ENCODE results near the gene TMEM151B.

GRCh38 chr6:44248579-44248978 lies 21.7 kb upstream of the TMEM151B start:
- no peak for TF ChIP-seq U2AF2 (optimal IDR thresholded peaks at IDR 0.05; ENCODE audit: low read depth, low read length)
- TF ChIP-seq IRF2 (CRISPR knock-in tag; IDR thresholded peaks at IDR 0.05) = no peak
- TF ChIP-seq SMAD3 (CRISPR knock-in tag; conservative IDR thresholded peaks at IDR 0.05) = no peak
- no peak for TF ChIP-seq CTCF (IDR thresholded peaks at IDR 0.05 in 2 of 3, conservative IDR thresholded peaks at IDR 0.05 in 1 of 3; ENCODE audit: insufficient read depth in 2 of 3, low read depth in 1 of 3, low read length in 3 of 3)
- TF ChIP-seq, protein P1, sequence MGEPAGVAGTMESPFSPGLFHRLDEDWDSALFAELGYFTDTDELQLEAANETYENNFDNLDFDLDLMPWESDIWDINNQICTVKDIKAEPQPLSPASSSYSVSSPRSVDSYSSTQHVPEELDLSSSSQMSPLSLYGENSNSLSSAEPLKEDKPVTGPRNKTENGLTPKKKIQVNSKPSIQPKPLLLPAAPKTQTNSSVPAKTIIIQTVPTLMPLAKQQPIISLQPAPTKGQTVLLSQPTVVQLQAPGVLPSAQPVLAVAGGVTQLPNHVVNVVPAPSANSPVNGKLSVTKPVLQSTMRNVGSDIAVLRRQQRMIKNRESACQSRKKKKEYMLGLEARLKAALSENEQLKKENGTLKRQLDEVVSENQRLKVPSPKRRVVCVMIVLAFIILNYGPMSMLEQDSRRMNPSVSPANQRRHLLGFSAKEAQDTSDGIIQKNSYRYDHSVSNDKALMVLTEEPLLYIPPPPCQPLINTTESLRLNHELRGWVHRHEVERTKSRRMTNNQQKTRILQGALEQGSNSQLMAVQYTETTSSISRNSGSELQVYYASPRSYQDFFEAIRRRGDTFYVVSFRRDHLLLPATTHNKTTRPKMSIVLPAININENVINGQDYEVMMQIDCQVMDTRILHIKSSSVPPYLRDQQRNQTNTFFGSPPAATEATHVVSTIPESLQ (CRISPR knock-in tag; IDR thresholded peaks at IDR 0.05) = no peak
- TF ChIP-seq, protein P2, sequence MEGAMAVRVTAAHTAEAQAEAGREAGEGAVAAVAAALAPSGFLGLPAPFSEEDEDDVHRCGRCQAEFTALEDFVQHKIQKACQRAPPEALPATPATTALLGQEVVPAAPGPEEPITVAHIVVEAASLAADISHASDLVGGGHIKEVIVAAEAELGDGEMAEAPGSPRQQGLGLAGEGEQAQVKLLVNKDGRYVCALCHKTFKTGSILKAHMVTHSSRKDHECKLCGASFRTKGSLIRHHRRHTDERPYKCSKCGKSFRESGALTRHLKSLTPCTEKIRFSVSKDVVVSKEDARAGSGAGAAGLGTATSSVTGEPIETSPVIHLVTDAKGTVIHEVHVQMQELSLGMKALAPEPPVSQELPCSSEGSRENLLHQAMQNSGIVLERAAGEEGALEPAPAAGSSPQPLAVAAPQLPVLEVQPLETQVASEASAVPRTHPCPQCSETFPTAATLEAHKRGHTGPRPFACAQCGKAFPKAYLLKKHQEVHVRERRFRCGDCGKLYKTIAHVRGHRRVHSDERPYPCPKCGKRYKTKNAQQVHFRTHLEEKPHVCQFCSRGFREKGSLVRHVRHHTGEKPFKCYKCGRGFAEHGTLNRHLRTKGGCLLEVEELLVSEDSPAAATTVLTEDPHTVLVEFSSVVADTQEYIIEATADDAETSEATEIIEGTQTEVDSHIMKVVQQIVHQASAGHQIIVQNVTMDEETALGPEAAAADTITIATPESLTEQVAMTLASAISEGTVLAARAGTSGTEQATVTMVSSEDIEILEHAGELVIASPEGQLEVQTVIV (CRISPR knock-in tag; IDR thresholded peaks at IDR 0.05; ENCODE audit: borderline replicate concordance) = no peak
- TF ChIP-seq SREBF1 (IDR thresholded peaks at IDR 0.05; ENCODE audit: borderline replicate concordance, low read depth, low read length) = no peak
- TF ChIP-seq USF2 (CRISPR knock-in tag; IDR thresholded peaks at IDR 0.05) = no peak
- TF ChIP-seq KLF16 (IDR thresholded peaks at IDR 0.05) = no peak
- TF ChIP-seq, protein P3, sequence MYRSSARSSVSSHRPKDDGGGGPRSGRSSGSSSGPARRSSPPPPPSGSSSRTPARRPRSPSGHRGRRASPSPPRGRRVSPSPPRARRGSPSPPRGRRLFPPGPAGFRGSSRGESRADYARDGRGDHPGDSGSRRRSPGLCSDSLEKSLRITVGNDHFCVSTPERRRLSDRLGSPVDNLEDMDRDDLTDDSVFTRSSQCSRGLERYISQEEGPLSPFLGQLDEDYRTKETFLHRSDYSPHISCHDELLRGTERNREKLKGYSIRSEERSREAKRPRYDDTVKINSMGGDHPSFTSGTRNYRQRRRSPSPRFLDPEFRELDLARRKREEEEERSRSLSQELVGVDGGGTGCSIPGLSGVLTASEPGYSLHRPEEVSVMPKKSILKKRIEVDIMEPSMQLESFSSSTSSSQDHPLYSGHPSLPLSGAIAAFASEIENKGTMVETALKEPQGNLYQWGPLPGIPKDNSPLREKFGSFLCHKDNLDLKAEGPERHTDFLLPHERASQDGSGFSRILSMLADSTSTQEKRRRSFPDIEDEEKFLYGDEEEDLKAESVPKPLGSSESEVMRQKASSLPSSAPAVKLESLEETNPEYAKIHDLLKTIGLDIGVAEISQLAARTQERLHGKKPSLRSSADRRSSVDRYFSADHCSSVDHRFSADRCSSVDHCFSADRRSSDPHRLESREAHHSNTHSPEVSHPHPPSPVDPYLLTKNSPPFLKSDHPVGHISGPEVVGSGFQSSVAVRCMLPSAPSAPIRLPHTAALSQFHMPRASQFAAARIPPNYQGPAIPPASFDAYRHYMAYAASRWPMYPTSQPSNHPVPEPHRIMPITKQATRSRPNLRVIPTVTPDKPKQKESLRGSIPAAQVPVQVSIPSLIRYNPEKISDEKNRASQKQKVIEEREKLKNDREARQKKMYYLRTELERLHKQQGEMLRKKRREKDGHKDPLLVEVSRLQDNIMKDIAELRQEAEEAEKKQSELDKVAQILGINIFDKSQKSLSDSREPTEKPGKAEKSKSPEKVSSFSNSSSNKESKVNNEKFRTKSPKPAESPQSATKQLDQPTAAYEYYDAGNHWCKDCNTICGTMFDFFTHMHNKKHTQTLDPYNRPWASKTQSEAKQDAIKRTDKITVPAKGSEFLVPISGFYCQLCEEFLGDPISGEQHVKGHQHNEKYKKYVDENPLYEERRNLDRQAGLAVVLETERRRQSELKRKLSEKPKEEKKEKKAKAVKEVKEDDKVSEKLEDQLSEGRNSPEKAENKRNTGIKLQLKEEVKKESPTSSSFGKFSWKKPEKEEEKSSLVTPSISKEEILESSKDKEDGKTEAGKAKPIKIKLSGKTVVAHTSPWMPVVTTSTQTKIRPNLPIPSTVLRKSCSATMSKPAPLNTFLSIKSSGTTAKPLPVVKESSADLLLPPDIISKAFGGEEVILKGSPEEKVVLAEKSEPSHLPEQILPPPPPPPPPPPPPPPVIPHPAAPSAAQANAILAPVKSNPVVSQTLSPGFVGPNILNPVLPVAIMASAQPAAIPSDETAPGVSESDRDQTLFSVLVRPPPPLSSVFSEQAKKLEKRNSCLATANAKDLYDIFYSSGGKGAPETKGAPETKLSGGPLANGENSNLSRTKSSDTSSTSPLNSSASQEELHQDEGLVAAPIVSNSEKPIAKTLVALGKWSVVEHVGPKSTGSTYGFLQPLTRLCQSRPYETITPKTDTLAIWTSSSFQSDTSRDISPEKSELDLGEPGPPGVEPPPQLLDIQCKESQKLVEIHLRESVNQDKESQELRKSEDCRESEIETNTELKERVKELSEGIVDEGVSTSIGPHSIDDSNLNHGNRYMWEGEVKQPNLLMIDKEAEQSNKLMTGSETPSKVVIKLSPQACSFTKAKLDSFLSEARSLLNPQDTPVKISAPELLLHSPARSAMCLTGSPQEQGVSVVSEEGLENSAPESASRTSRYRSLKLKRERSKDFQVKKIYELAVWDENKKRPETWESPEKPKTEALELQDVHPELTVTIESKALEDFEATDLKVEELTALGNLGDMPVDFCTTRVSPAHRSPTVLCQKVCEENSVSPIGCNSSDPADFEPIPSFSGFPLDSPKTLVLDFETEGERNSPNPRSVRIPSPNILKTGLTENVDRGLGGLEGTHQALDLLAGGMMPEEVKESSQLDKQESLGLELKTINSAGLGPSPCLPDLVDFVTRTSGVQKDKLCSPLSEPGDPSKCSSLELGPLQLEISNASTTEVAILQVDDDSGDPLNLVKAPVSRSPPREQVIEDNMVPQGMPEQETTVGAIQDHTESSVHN (IDR thresholded peaks at IDR 0.05; ENCODE audit: borderline replicate concordance in 1 of 2, low read depth in 1 of 2) = no peak
- TF ChIP-seq SMARCC2 (IDR thresholded peaks at IDR 0.05; ENCODE audit: low read depth) = no peak
- TF ChIP-seq BCLAF1 (IDR thresholded peaks at IDR 0.05; ENCODE audit: borderline replicate concordance in 1 of 2, control insufficient read depth in 1 of 2, low read depth in 2 of 2, low read length in 1 of 2) = no peak

All from K562 (cell line).